KMS-11 (cell line): ENCODE measurements around the gene RSPO1.

ENCODE experiments used
- H2AFZ ChIP-seq: fragments of 200-600 bp; sonication (generic); 2 replicates; pipeline ENCODE4 v1.6.1; 2016; ENCODE audit warnings: antibody characterized with exemption, mixed run types, low read depth
- H3K27ac ChIP-seq: fragments of 200-600 bp; sonication (generic); 2 replicates; pipeline ENCODE4 v1.6.1; 2016; ENCODE audit warnings: mild to moderate bottlenecking, mixed run types
- H3K27me3 ChIP-seq: fragments of 200-600 bp; sonication (generic); 2 replicates; pipeline ENCODE4 v1.6.1; 2017; ENCODE audit warnings: mild to moderate bottlenecking, low read depth, mixed run types, moderate library complexity; ENCODE audit not compliant: insufficient read depth
- H3K36me3 ChIP-seq: fragments of 200-600 bp; sonication (generic); 2 replicates; pipeline ENCODE4 v1.6.1; 2017; ENCODE audit warnings: mild to moderate bottlenecking, mixed run types; ENCODE audit not compliant: insufficient read depth
- H3K4me1 ChIP-seq: fragments of 200-600 bp; sonication (generic); 2 replicates; pipeline ENCODE4 v1.6.1; 2016; ENCODE audit warnings: mild to moderate bottlenecking, low read depth, mixed run types; ENCODE audit not compliant: poor library complexity, severe bottlenecking
- H3K4me2 ChIP-seq: fragments of 200-600 bp; sonication (generic); 2 replicates; pipeline ENCODE4 v1.7.0; 2016; ENCODE audit warnings: mild to moderate bottlenecking, mixed run types
- H3K4me3 ChIP-seq: fragments of 200-600 bp; sonication (generic); IDR thresholded peaks from 2 replicates; pipeline ENCODE4 v1.6.1; 2017; ENCODE audit warnings: low read depth, low read length, mixed read lengths; ENCODE audit not compliant: insufficient read depth
- H3K79me2 ChIP-seq: fragments of 200-600 bp; sonication (generic); 2 replicates; pipeline ENCODE4 v1.6.1; 2016; ENCODE audit warnings: low read depth, mixed run types; ENCODE audit not compliant: insufficient read depth
- H3K9ac ChIP-seq: fragments of 200-600 bp; sonication (generic); 2 replicates; pipeline ENCODE4 v1.6.1; 2016; ENCODE audit warnings: mild to moderate bottlenecking, mixed run types
- H4K20me1 ChIP-seq: fragments of 200-600 bp; sonication (generic); 2 replicates; pipeline ENCODE4 v1.6.1; 2016; ENCODE audit warnings: mild to moderate bottlenecking, mixed run types; ENCODE audit not compliant: insufficient read depth
- CTCF ChIP-seq: fragments of 200-600 bp; sonication (generic); conservative IDR thresholded peaks from 2 replicates; pipeline ENCODE4 v1.6.1; 2017; ENCODE audit warnings: low read depth, mild to moderate bottlenecking, antibody characterized with exemption, low read length, moderate library complexity, mixed read lengths

RSPO1 gene

GRCh38 chr1:37671261-37671660 is 36.6 kb upstream of the RSPO1 start:
- peaks cover 15% of the 10 kb centered on the region for H3K4me1 ChIP-seq
- H3K27me3 ChIP-seq = peaks cover 9% of the 10 kb centered on the region; the same call in 1 of the 2 replicates

GRCh38 chr1:37670133-37670532 is 35.4 kb upstream of the RSPO1 start:
- peaks cover 4% of the 10 kb centered on the region for H3K4me1 ChIP-seq
- H4K20me1 ChIP-seq = no peaks in the 10 kb centered on the region
- H2AFZ ChIP-seq = no peak overlapping the region
- no peak overlapping the region for H3K4me2 ChIP-seq
- H3K36me3 ChIP-seq = no peaks in the 10 kb centered on the region
- no peaks in the 10 kb centered on the region for H3K79me2 ChIP-seq
- no peak overlapping the region for H3K4me3 ChIP-seq
- H3K27me3 ChIP-seq = peaks cover 9% of the 10 kb centered on the region; the same call in 1 of the 2 replicates
- TF ChIP-seq CTCF = no peak
- no peak overlapping the region for H3K27ac ChIP-seq
- H3K9ac ChIP-seq = no peak overlapping the region

More at GRCh38 chr1:37671261-37671660, 36.6 kb upstream of the RSPO1 start:
- Histone ChIP-seq H3K27ac (no peak overlapping the region), H3K79me2 (no peaks in the 10 kb centered on the region), H3K4me2 (no peak overlapping the region), H3K4me3 (no peak overlapping the region), H2AFZ (no peak overlapping the region), H3K36me3 (no peaks in the 10 kb centered on the region), H4K20me1 (no peaks in the 10 kb centered on the region), H3K9ac (no peak overlapping the region)
- TF ChIP-seq CTCF = no peak

- no peak overlapping the region for H3K4me2 ChIP-seq
- H3K79me2 ChIP-seq = no peaks in the 10 kb centered on the region
- no peaks in the 10 kb centered on the region for H3K36me3 ChIP-seq
- TF ChIP-seq CTCF = no peak
- no peaks in the 10 kb centered on the region for H3K4me1 ChIP-seq
- H4K20me1 ChIP-seq = no peaks in the 10 kb centered on the region
- no peak overlapping the region for H3K9ac ChIP-seq
- H3K27me3 ChIP-seq = peaks cover 9% of the 10 kb centered on the region; the same call in 1 of the 2 replicates
- no peak overlapping the region for H3K27ac ChIP-seq
- no peak overlapping the region for H2AFZ ChIP-seq
- no peak overlapping the region for H3K4me3 ChIP-seq
Measured at GRCh38 chr1:37667023-37667671, 32.5 kb upstream of the RSPO1 start.

GRCh38 chr1:37666241-37666867 is 31.7 kb upstream of the RSPO1 start:
- H3K36me3 ChIP-seq = no peaks in the 10 kb centered on the region
- no peak overlapping the region for H3K27ac ChIP-seq
- no peak for TF ChIP-seq CTCF
- H2AFZ ChIP-seq = no peak overlapping the region
- H3K4me1 ChIP-seq = no peaks in the 10 kb centered on the region
- no peak overlapping the region for H3K4me2 ChIP-seq
- H3K9ac ChIP-seq = no peak overlapping the region
- H3K4me3 ChIP-seq = no peak overlapping the region
- no peaks in the 10 kb centered on the region for H4K20me1 ChIP-seq
- no peaks in the 10 kb centered on the region for H3K79me2 ChIP-seq
- H3K27me3 ChIP-seq = peaks cover 9% of the 10 kb centered on the region; the same call in 1 of the 2 replicates
